IMR-90 (cell line): ENCODE data around the gene AP1S1. TPM values are rescaled to one million over a fixed set of nuclear protein-coding genes. Genes with fewer than 3 reads are reported as not detected.
A peak's percentile ranks its signal among the peaks of the same experiment; 100 is the strongest.

Experiments
- ATAC-seq: fragments of 200-7000 bp; cut with Tn5 transposase; 2 replicates; pipeline ENCODE4 v1.9.1; 2020; ENCODE audit warnings: low read depth, mild to moderate bottlenecking, moderate library complexity
- BruUV-seq: library from RNA; stranded (reverse); fragments of 400-500 nt; replicated peaks from 2 replicates; lab custom pipeline; 2021; lab: Mats Ljungman, UMichigan
- CTCF ChIA-PET: fragments of 300-600 bp; formaldehyde crosslinking; extraction: SDS; loops from one replicate; lab custom pipeline; 2021; ENCODE audit warnings: antibody characterized with exemption; lab: Yijun Ruan, JAX
- POLR2A ChIA-PET: fragments of 300-600 bp; sonication (Branson Sonifier 250); formaldehyde crosslinking; loops from one replicate; lab custom pipeline; 2022; ENCODE audit warnings: antibody characterized with exemption; ENCODE audit not compliant: unreplicated experiment; lab: Charles Lee
- DNase-seq: peaks from one replicate; pipeline ENCODE4 v3.0.0; 2013
- H2AFZ ChIP-seq: replicated peaks from 2 replicates; pipeline ENCODE3; 2013; ENCODE audit warnings: low read length, mild to moderate bottlenecking; ENCODE audit not compliant: poor library complexity
- H2AK5ac ChIP-seq: 2 replicates; pipeline ENCODE4 v1.6.1; 2013; ENCODE audit warnings: low read depth, low read length, inconsistent platforms
- H2AK9ac ChIP-seq: replicated peaks from 2 replicates; pipeline ENCODE3; 2013; ENCODE audit warnings: mild to moderate bottlenecking, low read depth, low read length, moderate library complexity; ENCODE audit not compliant: poor library complexity
- H2BK120ac ChIP-seq: 2 replicates; pipeline ENCODE4 v1.6.1; 2013; ENCODE audit warnings: low read depth, low read length, inconsistent platforms
- H2BK15ac ChIP-seq: 3 replicates; pipeline ENCODE4 v1.6.1; 2013; ENCODE audit warnings: low read depth, low read length, inconsistent platforms
- H2BK20ac ChIP-seq: 2 replicates; pipeline ENCODE4 v1.6.1; 2013; ENCODE audit warnings: low read depth, mild to moderate bottlenecking, inconsistent platforms, low read length, moderate library complexity
- H2BK5ac ChIP-seq: 2 replicates; pipeline ENCODE4 v1.6.1; 2013; ENCODE audit warnings: mild to moderate bottlenecking, low read depth, low read length, inconsistent platforms; ENCODE audit not compliant: poor library complexity, severe bottlenecking
- H3K14ac ChIP-seq: replicated peaks from 2 replicates; pipeline ENCODE4 v1.6.1; 2013; ENCODE audit warnings: low read depth, low read length, inconsistent platforms
- H3K18ac ChIP-seq: 2 replicates; pipeline ENCODE4 v1.6.1; 2013; ENCODE audit warnings: low read depth, low read length, control low read depth
- H3K23ac ChIP-seq: 2 replicates; pipeline ENCODE4 v1.6.1; 2013; ENCODE audit warnings: low read depth, low read length, inconsistent platforms
- H3K27ac ChIP-seq: 2 replicates; pipeline ENCODE4 v1.5.1; 2013; ENCODE audit warnings: mild to moderate bottlenecking, control low read depth, low read length; ENCODE audit not compliant: insufficient read depth
- H3K27me3 ChIP-seq: 2 replicates; pipeline ENCODE4 v1.6.1; 2013; ENCODE audit warnings: low read length; ENCODE audit not compliant: control insufficient read depth, insufficient read depth
- H3K36me3 ChIP-seq: 2 replicates; pipeline ENCODE4 v1.6.1; 2013; ENCODE audit warnings: low read length, mixed read lengths; ENCODE audit not compliant: control insufficient read depth, insufficient read depth
- H3K4ac ChIP-seq: 2 replicates; pipeline ENCODE4 v1.6.1; 2013; ENCODE audit warnings: low read depth, low read length, inconsistent platforms
- H3K4me1 ChIP-seq: 2 replicates; pipeline ENCODE4 v1.6.1; 2013; ENCODE audit warnings: low read length, mixed read lengths; ENCODE audit not compliant: control insufficient read depth, insufficient read depth
- H3K4me2 ChIP-seq: 2 replicates; pipeline ENCODE4 v1.6.1; 2013; ENCODE audit warnings: low read depth, mild to moderate bottlenecking, control low read depth, low read length, moderate library complexity
- H3K4me3 ChIP-seq: 2 replicates; pipeline ENCODE4 v1.5.1; 2013; ENCODE audit warnings: low read depth, mild to moderate bottlenecking, control low read depth, low read length, moderate library complexity; ENCODE audit not compliant: insufficient read depth
- H3K56ac ChIP-seq: 2 replicates; pipeline ENCODE4 v1.6.1; 2013; ENCODE audit warnings: low read length, inconsistent platforms; ENCODE audit not compliant: insufficient read depth; ENCODE audit errors: extremely low read depth
- H3K79me1 ChIP-seq, 2 experiments: 2 replicates each; pipeline ENCODE4 v1.6.1; 2013; ENCODE audit warnings: low read length in 2 of 2, inconsistent platforms in 1 of 2, low read depth in 1 of 2
- H3K9ac ChIP-seq: 2 replicates; pipeline ENCODE4 v1.6.1; 2013; ENCODE audit warnings: low read depth, low read length, control low read depth
- H3K9me1 ChIP-seq: 2 replicates; pipeline ENCODE4 v1.6.1; 2013; ENCODE audit warnings: low read length, inconsistent platforms; ENCODE audit not compliant: insufficient read depth
- H3K9me3 ChIP-seq: 2 replicates; pipeline ENCODE4 v1.6.1; 2013; ENCODE audit warnings: low read length; ENCODE audit not compliant: control insufficient read depth, insufficient read depth
- H4K20me1 ChIP-seq: 2 replicates; pipeline ENCODE4 v1.6.1; 2013; ENCODE audit warnings: low read length, inconsistent platforms; ENCODE audit not compliant: insufficient read depth
- H4K5ac ChIP-seq: 2 replicates; pipeline ENCODE4 v1.6.1; 2013; ENCODE audit warnings: mild to moderate bottlenecking, low read depth, low read length, control low read depth
- H4K8ac ChIP-seq, 2 experiments: 2 replicates each; pipeline ENCODE4 v1.6.1; 2013; ENCODE audit warnings: low read depth in 2 of 2, low read length in 2 of 2, control low read depth in 1 of 2, inconsistent platforms in 1 of 2
- H4K91ac ChIP-seq: 2 replicates; pipeline ENCODE4 v1.6.1; 2013; ENCODE audit warnings: low read depth, low read length, inconsistent platforms; ENCODE audit not compliant: insufficient read depth
- BHLHE40 ChIP-seq: fragments of 150-350 bp; IDR thresholded peaks from 2 replicates; pipeline ENCODE4 v1.6.1; 2016; ENCODE audit warnings: mild to moderate bottlenecking, low read depth, low read length
- CEBPB ChIP-seq: IDR thresholded peaks from 2 replicates; pipeline ENCODE4 v1.6.1; 2012; ENCODE audit warnings: low read depth, low read length, improper control_type of control experiment
- CHD1 ChIP-seq: IDR thresholded peaks from 2 replicates; pipeline ENCODE4 v1.6.1; 2012; ENCODE audit warnings: low read depth, low read length, improper control_type of control experiment
- FOS ChIP-seq: fragments of 150-350 bp; IDR thresholded peaks from 2 replicates; pipeline ENCODE4 v1.6.1; 2016; ENCODE audit warnings: low read depth, low read length
- MAZ ChIP-seq: IDR thresholded peaks from 2 replicates; pipeline ENCODE4 v1.6.1; 2012; ENCODE audit warnings: low read depth, mild to moderate bottlenecking, low read length, improper control_type of control experiment, moderate library complexity, borderline replicate concordance
- POLR2A ChIP-seq: IDR thresholded peaks from 2 replicates; pipeline ENCODE4 v1.6.1; 2012; ENCODE audit warnings: mild to moderate bottlenecking, low read depth, low read length
- RCOR1 ChIP-seq: IDR thresholded peaks from 2 replicates; pipeline ENCODE4 v1.6.1; 2012; ENCODE audit warnings: mild to moderate bottlenecking, low read length, improper control_type of control experiment; ENCODE audit not compliant: insufficient replicate concordance
- RFX5 ChIP-seq: IDR thresholded peaks from 2 replicates; pipeline ENCODE4 v1.8.0; 2012; ENCODE audit warnings: low read depth, mild to moderate bottlenecking, low read length, moderate library complexity
- SMC3 ChIP-seq: fragments of 150-350 bp; IDR thresholded peaks from 2 replicates; pipeline ENCODE4 v1.6.1; 2016; ENCODE audit warnings: low read depth, mild to moderate bottlenecking, antibody characterized with exemption, low read length, moderate library complexity
- WGBS, 2 experiments: methylation state at CpG; one replicate each; pipeline versions ENCODE4 v1.1.5 to v1.1.7; 2013; ENCODE audit warnings: missing lambda C conversion rate in 2 of 2; ENCODE audit not compliant: insufficient read length in 1 of 2; ENCODE audit errors: extremely low coverage in 2 of 2; 5-methylcytosine and 5-hydroxymethylcytosine counted together
- dilution Hi-C: fragments of 300-500 bp; cut with HindIII; formaldehyde crosslinking; loops from one replicate; pipeline ENCODE4 v1.14.3; 2018; ENCODE audit warnings: low sequenced_read_pairs; ENCODE audit not compliant: unreplicated experiment
- in situ Hi-C: fragments of 300-500 bp; cut with MboI; formaldehyde crosslinking; loops from 3 replicates; pipeline ENCODE4 v1.14.3; 2019; ENCODE audit warnings: low sequenced_read_pairs, inconsistent platforms, mixed read lengths
- intact Hi-C: fragments of 100-400 bp; cut with micrococcal nuclease; formaldehyde crosslinking; loops from 2 replicates; pipeline ENCODE4 v1.10.0; 2022
- polyA plus RNA-seq, 3 experiments: library from polyadenylated mRNA; depleted of rRNA; stranded (reverse); fragments of >200 nt; gene quantifications; 2 replicates each; pipeline ENCODE4 v1.2.3, GENCODE V29; 2012; ENCODE audit warnings: low replicate concordance in 1 of 3
- total RNA-seq: library from RNA; depleted of rRNA; stranded (reverse); fragments of >200 nt; gene quantifications from 2 replicates; pipeline ENCODE4 v1.2.3, GENCODE V29; 2012
- TF ChIP-seq, protein P1 (sequence below): fragments of 150-350 bp; IDR thresholded peaks from 2 replicates; pipeline ENCODE4 v1.6.1; 2016; ENCODE audit warnings: low read depth, mild to moderate bottlenecking, low read length, moderate library complexity, borderline replicate concordance
- TF ChIP-seq, protein P2 (sequence below): fragments of 150-350 bp; IDR thresholded peaks from 2 replicates; pipeline ENCODE4 v1.6.1; 2017; ENCODE audit warnings: mild to moderate bottlenecking, antibody characterized with exemption, low read length, low read depth

AP1S1 gene
- total and polyA plus RNA-seq, 2 of the 4 experiments (the other 2 are of a cell fraction) = 187 to 295 TPM

DNA sequence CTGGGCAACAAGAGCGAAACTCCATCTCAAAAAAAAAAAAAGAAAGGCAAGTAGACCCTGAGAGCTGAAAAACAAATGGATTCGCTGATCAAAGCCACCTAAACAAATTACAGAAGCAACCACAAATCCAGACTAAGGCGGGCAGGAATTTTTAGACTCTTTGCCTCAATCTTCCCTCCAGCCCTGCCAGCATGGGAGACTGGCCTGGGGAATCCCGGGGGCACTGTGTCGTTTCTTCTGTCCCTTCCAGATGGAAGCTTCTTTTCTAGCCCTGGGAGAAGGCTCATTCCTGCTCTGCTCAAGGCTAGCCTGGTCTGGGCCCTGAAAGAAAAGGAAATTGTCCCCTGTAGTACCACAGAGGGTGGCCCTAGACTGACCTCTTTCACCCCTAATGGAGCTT is 43.0 kb upstream of the AP1S1 start:
- no TSS peak for BruUV-seq
- H3K4me2 ChIP-seq = no peak overlapping the region
- ChIA-PET POLR2A (interaction anchor here (0.8 kb wide), 1 partner anchor 12 kb away, joined by 7 read pairs; no protein-coding TSS in a partner anchor), CTCF (interaction anchor here (0.6 to 0.9 kb wide), 3 partner anchors 14 to 75 kb away, joined by 3 to 6 read pairs (median 3); no protein-coding TSS in a partner anchor)
- H4K8ac ChIP-seq = peak overlapping the region; percentile 4 to 74; a peak in 2 of 4 replicates
- no peaks in the 10 kb centered on the region for H3K36me3 ChIP-seq
- no peaks in the 10 kb centered on the region for H4K20me1 ChIP-seq
- H4K5ac ChIP-seq = no peak overlapping the region
- H2BK15ac ChIP-seq = no peak overlapping the region
- H2BK120ac ChIP-seq = peak overlapping the region; percentile 50; the same call in 1 of the 2 replicates
- H3K9ac ChIP-seq = no peak overlapping the region
- intact Hi-C loops (no loop called here), dilution Hi-C loops (no loop called here), in situ Hi-C loops (loop anchor here (25.0 kb wide), 1 partner anchor 674 kb away; the partner anchor contains the start of genes MEPCE, PPP1R35 and ZCWPW1)
- peak overlapping the region; percentile 23 for H2AFZ ChIP-seq
- H3K4ac ChIP-seq = peak overlapping the region; percentile 74
- H3K9me3 ChIP-seq = no peaks in the 10 kb centered on the region
- H2BK20ac ChIP-seq = peak overlapping the region; percentile 49; the same call in 1 of the 2 replicates
- peak overlapping the region; percentile 76; the same call in 1 of the 2 replicates for H4K91ac ChIP-seq
- no peak for ATAC-seq
- peak overlapping the region; percentile 45 for H3K14ac ChIP-seq
- DNase-seq = no peak
- no peak overlapping the region for H3K4me3 ChIP-seq
- no CpG with 5 or more reads among the region's 5 CpGs for WGBS, 2 experiments
- H2AK9ac ChIP-seq = peak overlapping the region; percentile 50
- no peak overlapping the region for H3K27ac ChIP-seq
- no peak overlapping the region for H3K18ac ChIP-seq
- peaks cover 9% of the 10 kb centered on the region for H3K4me1 ChIP-seq
- peaks cover 11% of the 10 kb centered on the region for H3K9me1 ChIP-seq
- no peak overlapping the region for H3K23ac ChIP-seq
- H3K27me3 ChIP-seq = no peaks in the 10 kb centered on the region
- H2BK5ac ChIP-seq = no peak overlapping the region
- H3K56ac ChIP-seq = no peak overlapping the region
- H3K79me1 ChIP-seq = peaks cover 0 to 6% of the 10 kb centered on the region in 2 experiments; a peak in 1 of 4 replicates
- TF ChIP-seq, protein P1, sequence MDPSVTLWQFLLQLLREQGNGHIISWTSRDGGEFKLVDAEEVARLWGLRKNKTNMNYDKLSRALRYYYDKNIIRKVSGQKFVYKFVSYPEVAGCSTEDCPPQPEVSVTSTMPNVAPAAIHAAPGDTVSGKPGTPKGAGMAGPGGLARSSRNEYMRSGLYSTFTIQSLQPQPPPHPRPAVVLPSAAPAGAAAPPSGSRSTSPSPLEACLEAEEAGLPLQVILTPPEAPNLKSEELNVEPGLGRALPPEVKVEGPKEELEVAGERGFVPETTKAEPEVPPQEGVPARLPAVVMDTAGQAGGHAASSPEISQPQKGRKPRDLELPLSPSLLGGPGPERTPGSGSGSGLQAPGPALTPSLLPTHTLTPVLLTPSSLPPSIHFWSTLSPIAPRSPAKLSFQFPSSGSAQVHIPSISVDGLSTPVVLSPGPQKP = no peak
- TF ChIP-seq SMC3 = no peak
- no peak for TF ChIP-seq RFX5
- no peak for TF ChIP-seq FOS
- TF ChIP-seq BHLHE40 = no peak
- TF ChIP-seq, protein P2, sequence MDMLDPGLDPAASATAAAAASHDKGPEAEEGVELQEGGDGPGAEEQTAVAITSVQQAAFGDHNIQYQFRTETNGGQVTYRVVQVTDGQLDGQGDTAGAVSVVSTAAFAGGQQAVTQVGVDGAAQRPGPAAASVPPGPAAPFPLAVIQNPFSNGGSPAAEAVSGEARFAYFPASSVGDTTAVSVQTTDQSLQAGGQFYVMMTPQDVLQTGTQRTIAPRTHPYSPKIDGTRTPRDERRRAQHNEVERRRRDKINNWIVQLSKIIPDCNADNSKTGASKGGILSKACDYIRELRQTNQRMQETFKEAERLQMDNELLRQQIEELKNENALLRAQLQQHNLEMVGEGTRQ = no peak
- TF ChIP-seq RCOR1 = no peak
- TF ChIP-seq MAZ = no peak
- TF ChIP-seq POLR2A = no peak
- no peak for TF ChIP-seq CEBPB
- no peak for TF ChIP-seq CHD1
- peak overlapping the region; percentile 81 for H2AK5ac ChIP-seq
